ENCODE measurements around the gene LGALS7. TPM values are rescaled to one million over a fixed set of nuclear protein-coding genes. Genes with fewer than 3 reads are reported as not detected.
A peak's percentile ranks its signal among the peaks of the same experiment; 100 is the strongest.

The LGALS7 gene
- total and polyA plus RNA-seq, 2 of the 13 experiments (the other 11 are each of a cell fraction or from before 2014, with no cell fraction given) = 0.73 TPM; not detected in 1

DNA sequence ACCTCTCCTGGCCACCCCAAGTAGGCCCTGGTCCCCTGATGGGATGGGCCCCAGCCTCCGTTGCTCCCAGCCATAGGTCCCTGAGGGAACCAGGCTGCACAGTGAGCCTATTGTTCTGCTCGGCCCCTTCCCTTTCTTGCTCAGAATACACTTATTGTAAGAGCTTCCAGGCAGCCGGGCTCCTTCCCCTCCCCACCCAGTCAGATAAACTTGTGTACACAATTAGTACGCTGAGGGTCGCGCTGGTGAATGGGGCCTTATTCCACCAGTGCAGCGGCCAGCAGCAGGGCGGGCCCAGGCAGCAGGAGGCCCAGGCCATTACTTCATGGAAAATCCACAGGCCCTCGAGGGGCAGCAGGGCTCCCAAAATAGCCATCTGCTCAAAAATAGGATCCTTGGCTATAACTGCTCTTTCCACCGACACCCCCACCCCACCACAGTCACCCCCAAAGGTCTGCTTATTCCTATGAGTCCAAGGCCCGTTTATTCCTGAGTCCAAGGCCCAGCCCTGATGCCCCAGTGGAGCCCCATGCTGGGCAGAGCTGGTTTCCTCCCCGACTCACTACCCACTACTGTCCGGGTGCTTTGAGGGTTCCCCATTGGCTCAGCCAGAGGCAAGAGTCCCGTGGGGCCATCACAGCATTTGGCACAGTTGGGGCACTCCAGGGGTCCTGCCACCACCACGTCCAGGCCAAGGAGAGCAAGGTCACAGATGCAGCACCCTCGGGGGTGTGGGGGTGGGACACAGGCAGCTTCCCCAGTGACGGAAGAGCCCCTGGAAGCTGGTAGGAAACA lies 51.1 kb downstream of the LGALS7 start (continued):
- TF ChIP-seq, protein P1, sequence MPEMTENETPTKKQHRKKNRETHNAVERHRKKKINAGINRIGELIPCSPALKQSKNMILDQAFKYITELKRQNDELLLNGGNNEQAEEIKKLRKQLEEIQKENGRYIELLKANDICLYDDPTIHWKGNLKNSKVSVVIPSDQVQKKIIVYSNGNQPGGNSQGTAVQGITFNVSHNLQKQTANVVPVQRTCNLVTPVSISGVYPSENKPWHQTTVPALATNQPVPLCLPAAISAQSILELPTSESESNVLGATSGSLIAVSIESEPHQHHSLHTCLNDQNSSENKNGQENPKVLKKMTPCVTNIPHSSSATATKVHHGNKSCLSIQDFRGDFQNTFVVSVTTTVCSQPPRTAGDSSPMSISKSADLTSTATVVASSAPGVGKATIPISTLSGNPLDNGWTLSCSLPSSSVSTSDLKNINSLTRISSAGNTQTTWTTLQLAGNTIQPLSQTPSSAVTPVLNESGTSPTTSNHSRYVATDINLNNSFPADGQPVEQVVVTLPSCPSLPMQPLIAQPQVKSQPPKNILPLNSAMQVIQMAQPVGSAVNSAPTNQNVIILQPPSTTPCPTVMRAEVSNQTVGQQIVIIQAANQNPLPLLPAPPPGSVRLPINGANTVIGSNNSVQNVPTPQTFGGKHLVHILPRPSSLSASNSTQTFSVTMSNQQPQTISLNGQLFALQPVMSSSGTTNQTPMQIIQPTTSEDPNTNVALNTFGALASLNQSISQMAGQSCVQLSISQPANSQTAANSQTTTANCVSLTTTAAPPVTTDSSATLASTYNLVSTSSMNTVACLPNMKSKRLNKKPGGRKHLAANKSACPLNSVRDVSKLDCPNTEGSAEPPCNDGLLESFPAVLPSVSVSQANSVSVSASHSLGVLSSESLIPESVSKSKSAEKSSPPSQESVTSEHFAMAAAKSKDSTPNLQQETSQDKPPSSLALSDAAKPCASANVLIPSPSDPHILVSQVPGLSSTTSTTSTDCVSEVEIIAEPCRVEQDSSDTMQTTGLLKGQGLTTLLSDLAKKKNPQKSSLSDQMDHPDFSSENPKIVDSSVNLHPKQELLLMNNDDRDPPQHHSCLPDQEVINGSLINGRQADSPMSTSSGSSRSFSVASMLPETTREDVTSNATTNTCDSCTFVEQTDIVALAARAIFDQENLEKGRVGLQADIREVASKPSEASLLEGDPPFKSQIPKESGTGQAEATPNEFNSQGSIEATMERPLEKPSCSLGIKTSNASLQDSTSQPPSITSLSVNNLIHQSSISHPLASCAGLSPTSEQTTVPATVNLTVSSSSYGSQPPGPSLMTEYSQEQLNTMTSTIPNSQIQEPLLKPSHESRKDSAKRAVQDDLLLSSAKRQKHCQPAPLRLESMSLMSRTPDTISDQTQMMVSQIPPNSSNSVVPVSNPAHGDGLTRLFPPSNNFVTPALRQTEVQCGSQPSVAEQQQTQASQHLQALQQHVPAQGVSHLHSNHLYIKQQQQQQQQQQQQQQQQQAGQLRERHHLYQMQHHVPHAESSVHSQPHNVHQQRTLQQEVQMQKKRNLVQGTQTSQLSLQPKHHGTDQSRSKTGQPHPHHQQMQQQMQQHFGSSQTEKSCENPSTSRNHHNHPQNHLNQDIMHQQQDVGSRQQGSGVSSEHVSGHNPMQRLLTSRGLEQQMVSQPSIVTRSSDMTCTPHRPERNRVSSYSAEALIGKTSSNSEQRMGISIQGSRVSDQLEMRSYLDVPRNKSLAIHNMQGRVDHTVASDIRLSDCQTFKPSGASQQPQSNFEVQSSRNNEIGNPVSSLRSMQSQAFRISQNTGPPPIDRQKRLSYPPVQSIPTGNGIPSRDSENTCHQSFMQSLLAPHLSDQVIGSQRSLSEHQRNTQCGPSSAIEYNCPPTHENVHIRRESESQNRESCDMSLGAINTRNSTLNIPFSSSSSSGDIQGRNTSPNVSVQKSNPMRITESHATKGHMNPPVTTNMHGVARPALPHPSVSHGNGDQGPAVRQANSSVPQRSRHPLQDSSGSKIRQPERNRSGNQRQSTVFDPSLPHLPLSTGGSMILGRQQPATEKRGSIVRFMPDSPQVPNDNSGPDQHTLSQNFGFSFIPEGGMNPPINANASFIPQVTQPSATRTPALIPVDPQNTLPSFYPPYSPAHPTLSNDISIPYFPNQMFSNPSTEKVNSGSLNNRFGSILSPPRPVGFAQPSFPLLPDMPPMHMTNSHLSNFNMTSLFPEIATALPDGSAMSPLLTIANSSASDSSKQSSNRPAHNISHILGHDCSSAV (CRISPR knock-in tag; IDR thresholded peaks at IDR 0.05; ENCODE audit: borderline replicate concordance) = no peak
- TF ChIP-seq ZBTB1 (CRISPR knock-in tag; IDR thresholded peaks at IDR 0.05; ENCODE audit: borderline replicate concordance) (no peak), TOPORS (CRISPR knock-in tag; IDR thresholded peaks at IDR 0.05) (0 out of 2 replicates have a peak, but pooled peaks have one; percentile 66), ZIK1 (CRISPR knock-in tag; IDR thresholded peaks at IDR 0.05; ENCODE audit: borderline replicate concordance, low read depth) (no peak)
- TF ChIP-seq, protein P2, sequence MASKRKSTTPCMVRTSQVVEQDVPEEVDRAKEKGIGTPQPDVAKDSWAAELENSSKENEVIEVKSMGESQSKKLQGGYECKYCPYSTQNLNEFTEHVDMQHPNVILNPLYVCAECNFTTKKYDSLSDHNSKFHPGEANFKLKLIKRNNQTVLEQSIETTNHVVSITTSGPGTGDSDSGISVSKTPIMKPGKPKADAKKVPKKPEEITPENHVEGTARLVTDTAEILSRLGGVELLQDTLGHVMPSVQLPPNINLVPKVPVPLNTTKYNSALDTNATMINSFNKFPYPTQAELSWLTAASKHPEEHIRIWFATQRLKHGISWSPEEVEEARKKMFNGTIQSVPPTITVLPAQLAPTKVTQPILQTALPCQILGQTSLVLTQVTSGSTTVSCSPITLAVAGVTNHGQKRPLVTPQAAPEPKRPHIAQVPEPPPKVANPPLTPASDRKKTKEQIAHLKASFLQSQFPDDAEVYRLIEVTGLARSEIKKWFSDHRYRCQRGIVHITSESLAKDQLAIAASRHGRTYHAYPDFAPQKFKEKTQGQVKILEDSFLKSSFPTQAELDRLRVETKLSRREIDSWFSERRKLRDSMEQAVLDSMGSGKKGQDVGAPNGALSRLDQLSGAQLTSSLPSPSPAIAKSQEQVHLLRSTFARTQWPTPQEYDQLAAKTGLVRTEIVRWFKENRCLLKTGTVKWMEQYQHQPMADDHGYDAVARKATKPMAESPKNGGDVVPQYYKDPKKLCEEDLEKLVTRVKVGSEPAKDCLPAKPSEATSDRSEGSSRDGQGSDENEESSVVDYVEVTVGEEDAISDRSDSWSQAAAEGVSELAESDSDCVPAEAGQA (IDR thresholded peaks at IDR 0.05; ENCODE audit: low read depth) = no peak
- TF ChIP-seq, protein P2 (CRISPR knock-in tag; IDR thresholded peaks at IDR 0.05; ENCODE audit: borderline replicate concordance) = no peak
- TF ChIP-seq, protein P3, sequence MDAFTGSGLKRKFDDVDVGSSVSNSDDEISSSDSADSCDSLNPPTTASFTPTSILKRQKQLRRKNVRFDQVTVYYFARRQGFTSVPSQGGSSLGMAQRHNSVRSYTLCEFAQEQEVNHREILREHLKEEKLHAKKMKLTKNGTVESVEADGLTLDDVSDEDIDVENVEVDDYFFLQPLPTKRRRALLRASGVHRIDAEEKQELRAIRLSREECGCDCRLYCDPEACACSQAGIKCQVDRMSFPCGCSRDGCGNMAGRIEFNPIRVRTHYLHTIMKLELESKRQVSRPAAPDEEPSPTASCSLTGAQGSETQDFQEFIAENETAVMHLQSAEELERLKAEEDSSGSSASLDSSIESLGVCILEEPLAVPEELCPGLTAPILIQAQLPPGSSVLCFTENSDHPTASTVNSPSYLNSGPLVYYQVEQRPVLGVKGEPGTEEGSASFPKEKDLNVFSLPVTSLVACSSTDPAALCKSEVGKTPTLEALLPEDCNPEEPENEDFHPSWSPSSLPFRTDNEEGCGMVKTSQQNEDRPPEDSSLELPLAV (CRISPR knock-in tag; conservative IDR thresholded peaks at IDR 0.05; ENCODE audit: low read depth) = no peak
- TF ChIP-seq, protein P4, sequence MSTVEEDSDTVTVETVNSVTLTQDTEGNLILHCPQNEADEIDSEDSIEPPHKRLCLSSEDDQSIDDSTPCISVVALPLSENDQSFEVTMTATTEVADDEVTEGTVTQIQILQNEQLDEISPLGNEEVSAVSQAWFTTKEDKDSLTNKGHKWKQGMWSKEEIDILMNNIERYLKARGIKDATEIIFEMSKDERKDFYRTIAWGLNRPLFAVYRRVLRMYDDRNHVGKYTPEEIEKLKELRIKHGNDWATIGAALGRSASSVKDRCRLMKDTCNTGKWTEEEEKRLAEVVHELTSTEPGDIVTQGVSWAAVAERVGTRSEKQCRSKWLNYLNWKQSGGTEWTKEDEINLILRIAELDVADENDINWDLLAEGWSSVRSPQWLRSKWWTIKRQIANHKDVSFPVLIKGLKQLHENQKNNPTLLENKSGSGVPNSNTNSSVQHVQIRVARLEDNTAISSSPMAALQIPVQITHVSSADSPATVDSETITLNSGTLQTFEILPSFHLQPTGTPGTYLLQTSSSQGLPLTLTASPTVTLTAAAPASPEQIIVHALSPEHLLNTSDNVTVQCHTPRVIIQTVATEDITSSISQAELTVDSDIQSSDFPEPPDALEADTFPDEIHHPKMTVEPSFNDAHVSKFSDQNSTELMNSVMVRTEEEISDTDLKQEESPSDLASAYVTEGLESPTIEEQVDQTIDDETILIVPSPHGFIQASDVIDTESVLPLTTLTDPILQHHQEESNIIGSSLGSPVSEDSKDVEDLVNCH (CRISPR knock-in tag; IDR thresholded peaks at IDR 0.05) = 0 out of 2 replicates have a peak, but pooled peaks have one; percentile 25

Data from HepG2 (cell line).